ENCODE results near the gene BMPR1B. TPM values are rescaled to one million over a fixed set of nuclear protein-coding genes. Genes with fewer than 3 reads are reported as not detected.

Gene BMPR1B
- polyA plus RNA-seq, 1 donor = 1.2 TPM

GRCh38 chr4:95092766-95093165 lies 335.0 kb downstream of the BMPR1B start:
- Histone ChIP-seq H3K4me3 (ENCODE audit: low read length) (no peak overlapping the region), H3K27ac (ENCODE audit: low read length) (no peak overlapping the region), H3K4me1 (ENCODE audit: control insufficient read depth, insufficient read depth, low read length) (peaks cover 6% of the 10 kb centered on the region), H3K36me3 (ENCODE audit: control insufficient read depth, insufficient read depth, low read length) (no peaks in the 10 kb centered on the region), H3K27me3 (ENCODE audit: control insufficient read depth, insufficient read depth, low read length) (no peaks in the 10 kb centered on the region), H3K9me3 (ENCODE audit: control insufficient read depth, low read depth, low read length) (no peaks in the 10 kb centered on the region)
- 37% methylated on average over 2 of the region's 3 CpGs for WGBS (ENCODE audit: insufficient coverage, low lambda C conversion rate)
- DNase-seq = peak in 1 of 2 donors; percentile 38

GRCh38 chr4:95093460-95093859 lies 335.7 kb downstream of the BMPR1B start:
- H3K27me3 ChIP-seq (ENCODE audit: control insufficient read depth, insufficient read depth, low read length) = no peaks in the 10 kb centered on the region
- no peaks in the 10 kb centered on the region for H3K36me3 ChIP-seq (ENCODE audit: control insufficient read depth, insufficient read depth, low read length)
- no peak for DNase-seq
- H3K27ac ChIP-seq (ENCODE audit: low read length) = no peak overlapping the region
- no peaks in the 10 kb centered on the region for H3K9me3 ChIP-seq (ENCODE audit: control insufficient read depth, low read depth, low read length)
- no CpG with 5 or more reads among the region's 2 CpGs for WGBS (ENCODE audit: insufficient coverage, low lambda C conversion rate)
- no peak overlapping the region for H3K4me3 ChIP-seq (ENCODE audit: low read length)
- H3K4me1 ChIP-seq (ENCODE audit: control insufficient read depth, insufficient read depth, low read length) = no peaks in the 10 kb centered on the region

GRCh38 chr4:95093936-95094929 lies 336.5 kb downstream of the BMPR1B start:
- no peaks in the 10 kb centered on the region for H3K4me1 ChIP-seq (ENCODE audit: control insufficient read depth, insufficient read depth, low read length)
- no peak for DNase-seq
- H3K9me3 ChIP-seq (ENCODE audit: control insufficient read depth, low read depth, low read length) = no peaks in the 10 kb centered on the region
- no peaks in the 10 kb centered on the region for H3K27me3 ChIP-seq (ENCODE audit: control insufficient read depth, insufficient read depth, low read length)
- 93% methylated on average over 5 of the region's 8 CpGs for WGBS (ENCODE audit: insufficient coverage, low lambda C conversion rate)
- H3K36me3 ChIP-seq (ENCODE audit: control insufficient read depth, insufficient read depth, low read length) = no peaks in the 10 kb centered on the region
- no peak overlapping the region for H3K4me3 ChIP-seq (ENCODE audit: low read length)
- H3K27ac ChIP-seq (ENCODE audit: low read length) = no peak overlapping the region

GRCh38 chr4:95095348-95095974 lies 337.7 kb downstream of the BMPR1B start:
- no CpG with 5 or more reads among the region's 1 CpG for WGBS (ENCODE audit: insufficient coverage, low lambda C conversion rate)
- H3K4me3 ChIP-seq (ENCODE audit: low read length) = no peak overlapping the region
- no peaks in the 10 kb centered on the region for H3K36me3 ChIP-seq (ENCODE audit: control insufficient read depth, insufficient read depth, low read length)
- H3K27ac ChIP-seq (ENCODE audit: low read length) = no peak overlapping the region
- no peaks in the 10 kb centered on the region for H3K27me3 ChIP-seq (ENCODE audit: control insufficient read depth, insufficient read depth, low read length)
- no peaks in the 10 kb centered on the region for H3K9me3 ChIP-seq (ENCODE audit: control insufficient read depth, low read depth, low read length)
- DNase-seq = peak in 1 of 2 donors; percentile 27
- no peaks in the 10 kb centered on the region for H3K4me1 ChIP-seq (ENCODE audit: control insufficient read depth, insufficient read depth, low read length)

- H3K4me3 ChIP-seq (ENCODE audit: low read length) = no peak overlapping the region
- no peaks in the 10 kb centered on the region for H3K27me3 ChIP-seq (ENCODE audit: control insufficient read depth, insufficient read depth, low read length)
- H3K36me3 ChIP-seq (ENCODE audit: control insufficient read depth, insufficient read depth, low read length) = no peaks in the 10 kb centered on the region
- DNase-seq = no peak
- H3K4me1 ChIP-seq (ENCODE audit: control insufficient read depth, insufficient read depth, low read length) = peaks cover 7% of the 10 kb centered on the region
- H3K9me3 ChIP-seq (ENCODE audit: control insufficient read depth, low read depth, low read length) = no peaks in the 10 kb centered on the region
- no peak overlapping the region for H3K27ac ChIP-seq (ENCODE audit: low read length)
- 100% methylated on average over 1 of the region's 3 CpGs for WGBS (ENCODE audit: insufficient coverage, low lambda C conversion rate)
Measured at GRCh38 chr4:95102162-95102790, 344.5 kb downstream of the BMPR1B start.

- Histone ChIP-seq H3K4me3 (ENCODE audit: low read length) (no peak overlapping the region), H3K36me3 (ENCODE audit: control insufficient read depth, insufficient read depth, low read length) (no peaks in the 10 kb centered on the region), H3K9me3 (ENCODE audit: control insufficient read depth, low read depth, low read length) (no peaks in the 10 kb centered on the region), H3K4me1 (ENCODE audit: control insufficient read depth, insufficient read depth, low read length) (peaks cover 16% of the 10 kb centered on the region), H3K27ac (ENCODE audit: low read length) (no peak overlapping the region), H3K27me3 (ENCODE audit: control insufficient read depth, insufficient read depth, low read length) (no peaks in the 10 kb centered on the region)
- no peak for DNase-seq
- WGBS (ENCODE audit: insufficient coverage, low lambda C conversion rate) = 59% methylated on average over 3 of the region's 4 CpGs
Measured at GRCh38 chr4:95105112-95105511, 347.4 kb downstream of the BMPR1B start.

GRCh38 chr4:95105983-95106382 lies 348.2 kb downstream of the BMPR1B start:
- no peaks in the 10 kb centered on the region for H3K36me3 ChIP-seq (ENCODE audit: control insufficient read depth, insufficient read depth, low read length)
- no peak for DNase-seq
- 100% methylated on average over 1 of the region's 2 CpGs for WGBS (ENCODE audit: insufficient coverage, low lambda C conversion rate)
- H3K27ac ChIP-seq (ENCODE audit: low read length) = no peak overlapping the region
- H3K4me3 ChIP-seq (ENCODE audit: low read length) = no peak overlapping the region
- H3K27me3 ChIP-seq (ENCODE audit: control insufficient read depth, insufficient read depth, low read length) = no peaks in the 10 kb centered on the region
- no peaks in the 10 kb centered on the region for H3K9me3 ChIP-seq (ENCODE audit: control insufficient read depth, low read depth, low read length)
- peaks cover 16% of the 10 kb centered on the region for H3K4me1 ChIP-seq (ENCODE audit: control insufficient read depth, insufficient read depth, low read length)

- no peak for DNase-seq
- WGBS (ENCODE audit: insufficient coverage, low lambda C conversion rate) = no CpG with 5 or more reads among the region's 2 CpGs
- no peak overlapping the region for H3K4me3 ChIP-seq (ENCODE audit: low read length)
- no peaks in the 10 kb centered on the region for H3K27me3 ChIP-seq (ENCODE audit: control insufficient read depth, insufficient read depth, low read length)
- peaks cover 16% of the 10 kb centered on the region for H3K4me1 ChIP-seq (ENCODE audit: control insufficient read depth, insufficient read depth, low read length)
- H3K36me3 ChIP-seq (ENCODE audit: control insufficient read depth, insufficient read depth, low read length) = no peaks in the 10 kb centered on the region
- H3K27ac ChIP-seq (ENCODE audit: low read length) = no peak overlapping the region
- H3K9me3 ChIP-seq (ENCODE audit: control insufficient read depth, low read depth, low read length) = no peaks in the 10 kb centered on the region
Measured at GRCh38 chr4:95106408-95106928, 348.7 kb downstream of the BMPR1B start.

- Histone ChIP-seq H3K36me3 (ENCODE audit: control insufficient read depth, insufficient read depth, low read length) (no peaks in the 10 kb centered on the region), H3K9me3 (ENCODE audit: control insufficient read depth, low read depth, low read length) (no peaks in the 10 kb centered on the region), H3K27me3 (ENCODE audit: control insufficient read depth, insufficient read depth, low read length) (no peaks in the 10 kb centered on the region), H3K4me3 (ENCODE audit: low read length) (no peak overlapping the region), H3K4me1 (ENCODE audit: control insufficient read depth, insufficient read depth, low read length) (peaks cover 16% of the 10 kb centered on the region), H3K27ac (ENCODE audit: low read length) (no peak overlapping the region)
- no peak for DNase-seq
Measured at GRCh38 chr4:95107004-95107403, 349.2 kb downstream of the BMPR1B start.

GRCh38 chr4:95107635-95108034 lies 349.9 kb downstream of the BMPR1B start:
- Histone ChIP-seq H3K27ac (ENCODE audit: low read length) (peak overlapping the region; percentile 17), H3K9me3 (ENCODE audit: control insufficient read depth, low read depth, low read length) (no peaks in the 10 kb centered on the region), H3K27me3 (ENCODE audit: control insufficient read depth, insufficient read depth, low read length) (no peaks in the 10 kb centered on the region), H3K4me1 (ENCODE audit: control insufficient read depth, insufficient read depth, low read length) (peaks cover 16% of the 10 kb centered on the region), H3K4me3 (ENCODE audit: low read length) (no peak overlapping the region), H3K36me3 (ENCODE audit: control insufficient read depth, insufficient read depth, low read length) (no peaks in the 10 kb centered on the region)
- 29% methylated on average over 1 of the region's 4 CpGs for WGBS (ENCODE audit: insufficient coverage, low lambda C conversion rate)
- peak; percentile 49 to 77 for DNase-seq
